A549 treated with GW870086 at 1 μM for 4 hours (cell line): Measurements from ENCODE around the gene ALAS2. TPM values are rescaled to one million over a fixed set of nuclear protein-coding genes. Genes with fewer than 3 reads are reported as not detected.

ENCODE experiments used
- total RNA-seq: library from RNA; stranded (reverse); fragments of 200-300 nt; extraction: Qiagen RNA extraction; gene quantifications from 5 replicates; pipeline ENCODE4 v1.2.3, GENCODE V29; 2022; ENCODE audit warnings: low read depth

ALAS2 gene
- total RNA-seq, result not detected in 5 replicates

DNA sequence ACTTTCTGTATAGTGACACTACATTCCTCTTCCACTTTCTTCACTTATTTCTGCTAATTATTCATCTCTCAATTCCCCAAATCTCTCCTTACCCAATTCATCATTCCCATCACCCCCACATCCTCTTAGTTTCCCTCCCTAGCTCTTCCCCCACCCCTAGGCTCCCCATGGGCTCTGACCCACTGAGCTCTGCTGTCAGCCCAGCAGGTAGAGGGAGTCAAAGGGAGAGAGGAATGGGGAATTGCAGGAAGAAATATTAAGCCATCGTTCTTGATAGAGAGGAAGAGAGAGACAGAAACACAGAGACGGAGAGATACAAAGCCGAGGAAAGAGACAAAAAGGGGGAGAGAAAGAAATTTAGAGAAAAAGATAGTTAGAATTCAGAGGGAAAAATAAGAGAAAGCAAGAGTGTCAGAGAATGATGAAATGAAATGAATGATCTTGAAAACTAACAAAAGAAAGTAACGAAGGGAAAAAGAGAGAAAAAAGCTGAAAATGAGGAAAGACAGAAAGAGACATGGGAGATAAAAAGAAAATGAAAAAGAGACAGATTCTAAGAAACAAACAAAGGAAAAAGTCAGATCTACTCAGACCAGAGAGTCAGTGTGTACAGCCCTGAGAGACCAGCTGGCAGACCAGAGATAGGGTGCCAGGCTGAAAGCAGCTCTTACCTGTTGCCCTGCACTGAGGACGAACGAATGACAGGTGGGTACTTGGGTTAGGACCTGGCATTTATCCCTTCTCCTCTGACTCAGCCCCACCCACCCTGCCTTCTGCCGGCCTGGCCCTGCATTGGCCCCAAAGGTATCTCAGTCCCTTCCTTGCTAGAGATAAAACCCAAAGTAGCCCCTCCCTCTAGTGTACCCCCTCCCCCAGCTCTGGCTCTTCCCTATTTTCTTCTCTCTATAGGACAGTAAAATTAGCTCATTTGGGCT, at the start of gene ALAS2:
TSS of gene ALAS2 (minus strand) at position 707 of the 935 bp plus-strand sequence. CDS start 4,977 bp downstream, outside the sequence.

DNA sequence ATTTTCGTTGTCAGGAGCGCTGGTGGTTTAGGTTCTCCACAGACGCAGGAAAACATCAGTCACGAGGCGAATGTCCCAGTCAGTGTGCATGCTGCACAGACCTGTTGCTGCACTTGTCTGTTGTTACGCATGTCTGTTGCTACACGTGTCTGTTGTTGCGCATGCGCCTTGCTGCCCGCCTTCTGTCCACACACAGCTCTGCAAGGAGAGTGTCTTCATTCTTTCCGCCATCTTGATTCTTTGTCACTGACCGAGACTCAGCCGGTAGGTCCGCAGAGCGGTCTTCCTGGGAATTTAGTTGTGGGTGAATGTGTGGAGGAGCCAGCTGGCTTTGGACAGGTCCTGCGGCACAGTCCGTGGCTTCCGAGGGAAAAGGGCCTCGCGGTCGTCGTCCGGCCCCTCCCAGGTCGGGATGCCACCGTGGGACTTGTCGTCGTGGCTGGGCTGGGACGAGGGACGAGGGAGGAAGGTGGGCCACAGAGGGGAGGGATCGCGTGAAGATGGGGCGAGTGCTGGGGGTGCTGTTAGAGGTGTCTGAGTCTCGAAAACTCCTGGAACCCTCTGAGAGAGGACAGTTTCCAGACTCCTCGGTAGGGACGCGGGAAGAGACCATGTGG, 44.2 kb upstream of the ALAS2 start, which contains the start of gene PAGE2B:
TSS of gene PAGE2B (plus strand) at position 180 of the 617 bp plus-strand sequence. CDS start 1,012 bp downstream, outside the sequence.

DNA sequence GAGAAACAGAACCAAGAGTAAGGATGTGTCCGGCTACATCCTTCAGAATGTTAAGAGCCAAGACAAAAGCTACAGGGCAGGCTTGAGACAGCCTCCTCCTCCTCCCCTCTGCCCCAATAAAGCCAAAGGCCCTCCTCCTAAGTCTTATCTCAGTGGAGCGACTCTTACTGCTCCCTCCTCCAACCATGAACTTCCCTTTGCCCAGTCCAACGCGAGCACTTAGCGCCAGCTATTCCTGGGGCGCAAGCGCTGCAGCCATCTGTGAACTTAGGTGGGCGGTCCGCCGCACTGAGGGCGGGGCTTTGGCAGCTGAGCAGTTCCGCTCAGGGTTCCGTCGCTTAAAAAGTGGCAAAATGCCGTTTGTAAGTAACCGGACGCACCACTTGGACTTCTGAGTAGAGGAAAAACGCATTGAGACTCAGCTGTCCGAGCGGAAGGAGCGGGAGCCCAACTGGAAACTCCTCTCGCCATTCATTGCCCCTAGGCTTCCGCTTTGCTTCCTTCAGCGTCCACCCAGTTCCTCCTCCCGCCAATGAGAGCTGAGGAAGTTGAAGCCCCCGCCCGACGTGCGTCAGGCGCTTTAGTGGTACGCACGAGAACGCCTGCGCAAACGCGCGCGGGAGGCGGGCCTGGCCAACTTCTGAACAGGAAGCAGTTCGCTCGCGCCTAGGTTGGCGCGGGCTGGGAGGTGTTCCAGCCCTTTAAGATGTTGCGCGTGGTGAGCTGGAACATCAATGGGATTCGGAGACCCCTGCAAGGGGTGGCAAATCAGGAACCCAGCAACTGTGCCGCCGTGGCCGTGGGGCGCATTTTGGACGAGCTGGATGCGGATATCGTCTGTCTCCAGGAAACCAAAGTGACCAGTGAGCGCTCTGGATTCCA, 30.8 kb downstream of the ALAS2 start, which contains the start of gene APEX2:
TSS of gene APEX2 (plus strand) at position 647 of the 882 bp plus-strand sequence. CDS start at position 707, 60 bp downstream.

GRCh38 chrX:54994099-54994498, 36.7 kb downstream of the ALAS2 start, which contains the start of gene PFKFB1:
Gene PFKFB1 (minus strand): TSS chrX:54994188. CDS start chrX:54994007, 181 bp downstream.

Other genes starting within 250 kb of the ALAS2 start
- gene ITIH6, start 232.7 kb downstream of the ALAS2 start, total RNA-seq, result 0.02 TPM in 1 of 5 replicates, not detected in the others
- 75.6 to 88.7 TPM (median 82.8 TPM) in 5 replicates for gene MAGED2, start 223.2 kb downstream of the ALAS2 start, total RNA-seq
- 0.56 to 1.2 TPM (median 0.70 TPM) in 5 replicates for gene TRO, start 110.2 kb downstream of the ALAS2 start, total RNA-seq
- gene PFKFB1, start 36.8 kb downstream of the ALAS2 start, total RNA-seq, result 0.16 TPM in 1 of 5 replicates, not detected in the others
- 24.9 to 32.3 TPM (median 30.8 TPM) in 5 replicates for gene APEX2, start 30.6 kb downstream of the ALAS2 start, total RNA-seq
- not detected in 5 replicates for gene PAGE2B, start 44.1 kb upstream of the ALAS2 start, total RNA-seq
- not detected in 5 replicates for gene PAGE2, start 58.0 kb upstream of the ALAS2 start, total RNA-seq
- not detected in 5 replicates for gene PAGE5, start 189.4 kb upstream of the ALAS2 start, total RNA-seq
- not detected in 5 replicates for gene PAGE3, start 233.9 kb upstream of the ALAS2 start, total RNA-seq